ENCODE data around the gene TBC1D4.

TBC1D4 gene

GRCh38 chr13:75468602-75469001, 13.4 kb downstream of the TBC1D4 start:
- TF ChIP-seq CTCF (IDR thresholded peaks at IDR 0.05; ENCODE audit: extremely low read depth, insufficient read depth, missing control alignments), result no peak
- no peak for DNase-seq (ENCODE audit: low spot score)
- in situ Hi-C loops (cut with MboI; ENCODE audit: low pct_unique_long_range_greater_than_20kb, low sequenced_read_pairs, unreplicated experiment), result no loop called here

GRCh38 chr13:75468098-75468497, 13.9 kb downstream of the TBC1D4 start:
- no peak for TF ChIP-seq CTCF (IDR thresholded peaks at IDR 0.05; ENCODE audit: extremely low read depth, insufficient read depth, missing control alignments)
- in situ Hi-C loops (cut with MboI; ENCODE audit: low pct_unique_long_range_greater_than_20kb, low sequenced_read_pairs, unreplicated experiment), result no loop called here
- DNase-seq (ENCODE audit: low spot score), result no peak

GRCh38 chr13:75467040-75467728, 14.8 kb downstream of the TBC1D4 start:
- in situ Hi-C loops (cut with MboI; ENCODE audit: low pct_unique_long_range_greater_than_20kb, low sequenced_read_pairs, unreplicated experiment), result no loop called here
- no peak for TF ChIP-seq CTCF (IDR thresholded peaks at IDR 0.05; ENCODE audit: extremely low read depth, insufficient read depth, missing control alignments)
- DNase-seq (ENCODE audit: low spot score), result no peak

GRCh38 chr13:75465236-75465635, 16.7 kb downstream of the TBC1D4 start:
- in situ Hi-C loops (cut with MboI; ENCODE audit: low pct_unique_long_range_greater_than_20kb, low sequenced_read_pairs, unreplicated experiment), result no loop called here
- DNase-seq (ENCODE audit: low spot score), result no peak
- TF ChIP-seq CTCF (IDR thresholded peaks at IDR 0.05; ENCODE audit: extremely low read depth, insufficient read depth, missing control alignments), result no peak

- TF ChIP-seq CTCF (IDR thresholded peaks at IDR 0.05; ENCODE audit: extremely low read depth, insufficient read depth, missing control alignments), result no peak
- no peak for DNase-seq (ENCODE audit: low spot score)
- in situ Hi-C loops (cut with MboI; ENCODE audit: low pct_unique_long_range_greater_than_20kb, low sequenced_read_pairs, unreplicated experiment), result no loop called here
Observed at GRCh38 chr13:75461314-75461713, 20.7 kb downstream of the TBC1D4 start.

GRCh38 chr13:75460644-75461043, 21.3 kb downstream of the TBC1D4 start:
- TF ChIP-seq CTCF (IDR thresholded peaks at IDR 0.05; ENCODE audit: extremely low read depth, insufficient read depth, missing control alignments), result no peak
- no peak for DNase-seq (ENCODE audit: low spot score)
- in situ Hi-C loops (cut with MboI; ENCODE audit: low pct_unique_long_range_greater_than_20kb, low sequenced_read_pairs, unreplicated experiment), result no loop called here

Data from GM13977 (cell line).